ENCODE data around the gene SPAG9. TPM values are rescaled to one million over a fixed set of nuclear protein-coding genes. Genes with fewer than 3 reads are reported as not detected.

SPAG9 gene
- total and polyA plus RNA-seq, 2 of the 8 experiments (the other 6 are each of a cell fraction or from before 2014, with no cell fraction given): 9.8 to 63.8 TPM

GRCh38 chr17:51120739-51121619, at the start of gene SPAG9 (continued):
- TF ChIP-seq CREB1 (IDR thresholded peaks at IDR 0.05) (peak; percentile 95), POLR2AphosphoS5 (IDR thresholded peaks at IDR 0.05; ENCODE audit: low read depth, low read length) (peak; percentile 62), TBP (IDR thresholded peaks at IDR 0.05; ENCODE audit: low read depth, low read length) (peak; percentile 60), SAP30 (IDR thresholded peaks at IDR 0.05; ENCODE audit: insufficient read depth, insufficient replicate concordance, low read length) (peak; percentile 0), FOSL1 (IDR thresholded peaks at IDR 0.05; ENCODE audit: insufficient read depth, low read depth, low read length) (no peak), POLR2A (IDR thresholded peaks at IDR 0.05; ENCODE audit: control extremely low read depth in 1 of 2, low read depth in 2 of 2, low read length in 2 of 2) (peak; percentile 43 to 63; a peak in 2 of 3 replicates), KDM4A (IDR thresholded peaks at IDR 0.05; ENCODE audit: low read depth, low read length, severe bottlenecking) (no peak), CHD2 (IDR thresholded peaks at IDR 0.05; ENCODE audit: low read length) (peak; percentile 74), USF2 (IDR thresholded peaks at IDR 0.05; ENCODE audit: low read length) (no peak), TAF7 (optimal IDR thresholded peaks at IDR 0.05; ENCODE audit: borderline replicate concordance, low read depth, low read length) (peak; percentile 22), SP1 (IDR thresholded peaks at IDR 0.05; ENCODE audit: low read depth, low read length) (peak; percentile 28; the same call in 1 of the 2 replicates), PHF8 (conservative IDR thresholded peaks at IDR 0.05; ENCODE audit: low read depth, low read length) (peak; percentile 63; the same call in 1 of the 2 replicates), CBX5 (IDR thresholded peaks at IDR 0.05; ENCODE audit: low read depth, low read length) (no peak), EP300 (IDR thresholded peaks at IDR 0.05; ENCODE audit: borderline replicate concordance in 1 of 2, low read depth in 2 of 2, low read length in 2 of 2) (no peak), SRF (IDR thresholded peaks at IDR 0.05; ENCODE audit: low read depth, low read length) (peak; percentile 43), BACH1 (IDR thresholded peaks at IDR 0.05; ENCODE audit: low read length) (peak; percentile 63), GTF2F1 (IDR thresholded peaks at IDR 0.05; ENCODE audit: borderline replicate concordance, low read depth, low read length) (no peak; the same call in 1 of the 2 replicates)
- TF ChIP-seq, protein P1, sequence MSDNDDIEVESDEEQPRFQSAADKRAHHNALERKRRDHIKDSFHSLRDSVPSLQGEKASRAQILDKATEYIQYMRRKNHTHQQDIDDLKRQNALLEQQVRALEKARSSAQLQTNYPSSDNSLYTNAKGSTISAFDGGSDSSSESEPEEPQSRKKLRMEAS (IDR thresholded peaks at IDR 0.05): no peak
- TF ChIP-seq, protein P2, sequence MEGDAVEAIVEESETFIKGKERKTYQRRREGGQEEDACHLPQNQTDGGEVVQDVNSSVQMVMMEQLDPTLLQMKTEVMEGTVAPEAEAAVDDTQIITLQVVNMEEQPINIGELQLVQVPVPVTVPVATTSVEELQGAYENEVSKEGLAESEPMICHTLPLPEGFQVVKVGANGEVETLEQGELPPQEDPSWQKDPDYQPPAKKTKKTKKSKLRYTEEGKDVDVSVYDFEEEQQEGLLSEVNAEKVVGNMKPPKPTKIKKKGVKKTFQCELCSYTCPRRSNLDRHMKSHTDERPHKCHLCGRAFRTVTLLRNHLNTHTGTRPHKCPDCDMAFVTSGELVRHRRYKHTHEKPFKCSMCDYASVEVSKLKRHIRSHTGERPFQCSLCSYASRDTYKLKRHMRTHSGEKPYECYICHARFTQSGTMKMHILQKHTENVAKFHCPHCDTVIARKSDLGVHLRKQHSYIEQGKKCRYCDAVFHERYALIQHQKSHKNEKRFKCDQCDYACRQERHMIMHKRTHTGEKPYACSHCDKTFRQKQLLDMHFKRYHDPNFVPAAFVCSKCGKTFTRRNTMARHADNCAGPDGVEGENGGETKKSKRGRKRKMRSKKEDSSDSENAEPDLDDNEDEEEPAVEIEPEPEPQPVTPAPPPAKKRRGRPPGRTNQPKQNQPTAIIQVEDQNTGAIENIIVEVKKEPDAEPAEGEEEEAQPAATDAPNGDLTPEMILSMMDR (IDR thresholded peaks at IDR 0.05; ENCODE audit: control extremely low read depth in 1 of 3, insufficient read depth in 1 of 3, low read depth in 1 of 3, low read length in 3 of 3): no peak

All from H1 (cell line).